Ishikawa (cell line): ENCODE results near the gene JMJD1C.

Source experiments
- CEBPB ChIP-seq: IDR thresholded peaks from 2 replicates; pipeline ENCODE4 v1.6.1; 2012
- CREB1 ChIP-seq: IDR thresholded peaks from 2 replicates; pipeline ENCODE4 v1.6.1; 2012; ENCODE audit warnings: low read depth
- EP300 ChIP-seq: IDR thresholded peaks from 2 replicates; pipeline ENCODE4 v1.6.1; 2012; ENCODE audit warnings: borderline replicate concordance
- FOXM1 ChIP-seq: IDR thresholded peaks from 2 replicates; pipeline ENCODE4 v1.6.1; 2012; ENCODE audit warnings: low read depth, borderline replicate concordance
- REST ChIP-seq: IDR thresholded peaks from 2 replicates; pipeline ENCODE4 v1.6.1; 2012; ENCODE audit warnings: low read depth, mild to moderate bottlenecking
- YY1 ChIP-seq: IDR thresholded peaks from 2 replicates; pipeline ENCODE4 v1.6.1; 2012; ENCODE audit warnings: low read depth
- TF ChIP-seq, protein P1 (sequence below): IDR thresholded peaks from 2 replicates; pipeline ENCODE4 v1.6.1; 2012

DNA sequence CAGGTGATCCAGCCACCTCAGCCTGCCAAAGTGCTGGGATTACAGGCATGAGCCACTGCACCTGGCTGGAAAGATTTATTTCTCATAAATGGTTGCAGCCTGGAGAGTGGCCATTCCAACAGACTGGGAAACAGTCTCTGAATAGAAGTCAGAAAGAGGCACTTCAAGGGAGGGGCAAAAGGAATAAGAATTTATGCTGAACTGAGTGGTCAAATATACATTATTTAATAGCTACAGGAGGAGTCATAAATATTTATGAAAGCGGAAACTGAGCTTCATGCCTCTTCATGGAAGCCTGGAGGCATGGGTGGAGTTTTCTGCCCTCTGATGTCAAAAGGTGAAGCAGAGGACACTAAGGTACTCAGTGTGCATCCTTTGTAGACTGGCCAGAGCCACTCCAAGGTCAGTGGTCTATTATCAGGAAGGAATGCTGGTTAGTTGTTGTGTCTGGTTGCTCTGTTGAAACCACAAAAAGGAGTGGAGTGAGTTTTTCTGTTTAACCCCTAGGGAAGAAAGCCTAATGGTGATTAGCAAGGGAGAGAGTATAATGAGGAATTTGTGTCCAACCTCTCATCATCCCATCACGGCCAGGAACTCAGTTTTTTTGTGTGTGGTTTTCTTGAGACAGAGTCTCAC lies 341.9 kb downstream of the JMJD1C start:
- TF ChIP-seq YY1: no peak
- no peak for TF ChIP-seq EP300
- no peak for TF ChIP-seq REST
- TF ChIP-seq CEBPB: no peak
- TF ChIP-seq FOXM1: no peak
- TF ChIP-seq CREB1: no peak
- TF ChIP-seq, protein P1, sequence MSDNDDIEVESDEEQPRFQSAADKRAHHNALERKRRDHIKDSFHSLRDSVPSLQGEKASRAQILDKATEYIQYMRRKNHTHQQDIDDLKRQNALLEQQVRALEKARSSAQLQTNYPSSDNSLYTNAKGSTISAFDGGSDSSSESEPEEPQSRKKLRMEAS: no peak
